IPS DF 6.9 (cell line): ENCODE results near the gene DIP2C.

Experiments used
- DNase-seq: peaks from one replicate; pipeline ENCODE4 v3.0.0-alpha.2; 2013; ENCODE audit warnings: low read depth, low spot score
- H3K27ac ChIP-seq: one replicate; pipeline ENCODE4 v1.5.1; 2013; ENCODE audit warnings: low read length, control low read depth
- H3K27me3 ChIP-seq: 2 replicates; pipeline ENCODE4 v1.6.1; 2013; ENCODE audit warnings: mild to moderate bottlenecking, low read length; ENCODE audit not compliant: control insufficient read depth, insufficient read depth
- H3K36me3 ChIP-seq: 2 replicates; pipeline ENCODE4 v1.6.1; 2013; ENCODE audit warnings: low read length; ENCODE audit not compliant: control insufficient read depth, insufficient read depth
- H3K4me1 ChIP-seq: 2 replicates; pipeline ENCODE4 v1.6.1; 2013; ENCODE audit warnings: low read length; ENCODE audit not compliant: control insufficient read depth, insufficient read depth
- H3K4me3 ChIP-seq: 2 replicates; pipeline ENCODE4 v1.5.1; 2013; ENCODE audit warnings: mild to moderate bottlenecking, low read length
- H3K9me3 ChIP-seq: 2 replicates; pipeline ENCODE4 v1.6.1; 2013; ENCODE audit warnings: low read length, inconsistent platforms; ENCODE audit not compliant: control insufficient read depth, insufficient read depth
- WGBS: extraction: QIAGEN DNeasy Blood & Tissue Kit; methylation state at CpG from one replicate; pipeline ENCODE4 v1.1.7; 2013; ENCODE audit warnings: mixed read lengths, missing lambda C conversion rate; ENCODE audit not compliant: insufficient read length, insufficient coverage; 5-methylcytosine and 5-hydroxymethylcytosine counted together

DIP2C gene

DNA sequence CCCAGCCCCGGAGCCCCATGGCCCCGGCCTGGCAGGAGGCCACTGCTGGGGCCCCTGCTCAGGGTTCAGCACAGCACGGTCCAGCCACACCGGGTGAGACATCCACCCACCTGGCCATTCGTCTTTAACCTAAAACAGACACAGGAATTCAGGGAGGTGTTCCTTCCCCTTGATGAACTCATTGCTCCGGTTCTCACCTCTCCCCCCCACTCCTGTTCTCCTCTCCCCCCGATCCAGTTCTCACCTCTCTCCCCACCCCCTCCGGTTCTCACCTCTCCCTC, 129.8 kb downstream of the DIP2C start:
- WGBS, result no CpG with 5 or more reads among the region's 8 CpGs
- Histone ChIP-seq H3K9me3 (no peaks in the 10 kb centered on the region), H3K36me3 (no peaks in the 10 kb centered on the region), H3K27ac (no peak overlapping the region), H3K4me1 (peaks cover 7% of the 10 kb centered on the region), H3K4me3 (no peak overlapping the region), H3K27me3 (no peaks in the 10 kb centered on the region)
- DNase-seq, result no peak

- H3K27ac ChIP-seq, result no peak overlapping the region
- H3K4me1 ChIP-seq, result peaks cover 7% of the 10 kb centered on the region
- H3K27me3 ChIP-seq, result no peaks in the 10 kb centered on the region
- no CpG with 5 or more reads among the region's 19 CpGs for WGBS
- H3K36me3 ChIP-seq, result no peaks in the 10 kb centered on the region
- DNase-seq, result no peak
- H3K9me3 ChIP-seq, result no peaks in the 10 kb centered on the region
- H3K4me3 ChIP-seq, result no peak overlapping the region
Measured at GRCh38 chr10:558891-559766, 130.3 kb downstream of the DIP2C start.

GRCh38 chr10:558364-558763, 131.1 kb downstream of the DIP2C start:
- Histone ChIP-seq H3K4me1 (peaks cover 7% of the 10 kb centered on the region), H3K36me3 (no peaks in the 10 kb centered on the region), H3K9me3 (no peaks in the 10 kb centered on the region), H3K27ac (no peak overlapping the region), H3K4me3 (no peak overlapping the region), H3K27me3 (no peaks in the 10 kb centered on the region)
- WGBS, result no CpG with 5 or more reads among the region's 17 CpGs
- no peak for DNase-seq

GRCh38 chr10:557792-558328, 131.6 kb downstream of the DIP2C start:
- no CpG with 5 or more reads among the region's 10 CpGs for WGBS
- no peak overlapping the region for H3K27ac ChIP-seq
- no peaks in the 10 kb centered on the region for H3K9me3 ChIP-seq
- H3K4me1 ChIP-seq, result peaks cover 7% of the 10 kb centered on the region
- no peak overlapping the region for H3K4me3 ChIP-seq
- H3K36me3 ChIP-seq, result no peaks in the 10 kb centered on the region
- H3K27me3 ChIP-seq, result no peaks in the 10 kb centered on the region
- DNase-seq, result no peak

DNA sequence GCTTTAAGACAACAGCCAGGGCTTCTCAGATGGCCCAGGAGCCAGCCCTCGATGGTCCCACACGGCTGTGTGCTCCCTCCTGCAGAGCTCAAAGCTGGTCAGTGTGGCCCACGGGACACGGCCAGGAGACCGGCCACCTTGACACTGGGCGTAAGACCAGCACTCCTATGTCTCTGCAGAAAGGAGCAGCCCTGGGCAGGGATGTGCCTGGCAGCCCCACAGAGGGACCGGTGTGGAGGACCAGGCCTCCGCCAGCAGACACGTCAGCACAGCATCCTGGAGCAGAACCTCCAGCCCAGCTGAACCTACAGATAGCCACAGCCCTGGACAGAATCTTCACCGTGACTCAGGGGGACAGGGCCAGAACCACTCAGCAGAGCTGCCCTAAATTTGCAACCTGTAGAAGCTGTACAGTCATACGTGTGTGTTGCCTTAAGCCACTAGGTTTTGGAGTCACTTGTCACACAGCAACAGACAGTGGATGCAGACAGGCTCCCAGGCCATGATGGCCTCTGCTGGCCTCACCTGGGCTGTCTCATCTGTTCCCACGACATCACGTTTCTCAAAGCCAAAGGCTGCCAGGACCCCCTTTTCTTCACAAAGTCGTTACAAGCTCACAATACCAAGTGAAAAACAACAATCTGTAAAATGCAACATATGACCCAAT, 132.4 kb downstream of the DIP2C start:
- no peak for DNase-seq
- no peaks in the 10 kb centered on the region for H3K36me3 ChIP-seq
- H3K4me3 ChIP-seq, result no peak overlapping the region
- peaks cover 7% of the 10 kb centered on the region for H3K4me1 ChIP-seq
- no peaks in the 10 kb centered on the region for H3K9me3 ChIP-seq
- no CpG with 5 or more reads among the region's 14 CpGs for WGBS
- H3K27me3 ChIP-seq, result no peaks in the 10 kb centered on the region
- no peak overlapping the region for H3K27ac ChIP-seq

GRCh38 chr10:555682-556350, 133.7 kb downstream of the DIP2C start:
- DNase-seq, result no peak
- no peak overlapping the region for H3K4me3 ChIP-seq
- no peaks in the 10 kb centered on the region for H3K36me3 ChIP-seq
- no peaks in the 10 kb centered on the region for H3K27me3 ChIP-seq
- no peaks in the 10 kb centered on the region for H3K9me3 ChIP-seq
- H3K27ac ChIP-seq, result no peak overlapping the region
- peaks cover 7% of the 10 kb centered on the region for H3K4me1 ChIP-seq
- WGBS, result no CpG with 5 or more reads among the region's 27 CpGs

GRCh38 chr10:555281-555680, 134.2 kb downstream of the DIP2C start:
- no peak overlapping the region for H3K4me3 ChIP-seq
- no CpG with 5 or more reads among the region's 12 CpGs for WGBS
- H3K27me3 ChIP-seq, result no peaks in the 10 kb centered on the region
- H3K36me3 ChIP-seq, result no peaks in the 10 kb centered on the region
- H3K27ac ChIP-seq, result no peak overlapping the region
- peaks cover 7% of the 10 kb centered on the region for H3K4me1 ChIP-seq
- DNase-seq, result no peak
- no peaks in the 10 kb centered on the region for H3K9me3 ChIP-seq

DNA sequence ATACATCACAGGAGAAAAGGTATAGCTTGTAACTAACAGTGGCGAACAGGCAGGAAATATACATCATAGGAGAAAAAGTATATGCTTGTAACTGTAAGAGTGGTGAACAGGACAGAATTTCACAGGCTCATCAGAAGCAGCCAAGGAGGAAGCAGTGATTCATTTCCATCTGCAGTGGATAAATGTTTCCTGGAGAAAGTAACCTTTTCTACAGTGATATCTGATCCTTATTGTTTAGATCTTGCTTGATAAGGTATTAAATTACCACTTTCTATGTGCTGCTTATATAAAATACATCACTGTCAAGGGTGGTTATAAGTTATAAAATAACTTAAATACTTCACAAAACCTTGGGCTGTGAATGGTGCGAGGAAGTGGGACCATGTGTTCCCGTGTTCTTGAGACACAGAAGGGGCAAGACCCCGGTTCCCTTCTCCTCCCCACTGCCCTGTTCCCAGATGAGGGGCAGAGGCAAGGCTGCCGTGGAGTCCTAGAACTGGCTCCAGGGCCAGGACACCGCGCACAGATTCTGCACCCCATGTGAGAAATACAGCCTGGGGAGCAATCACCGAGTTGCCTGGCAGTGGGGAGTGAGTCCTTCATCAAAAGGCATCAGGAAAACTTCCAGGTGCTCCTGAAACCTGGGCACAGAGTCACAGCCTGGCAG, 135.2 kb downstream of the DIP2C start:
- peaks cover 6% of the 10 kb centered on the region for H3K4me1 ChIP-seq
- no peaks in the 10 kb centered on the region for H3K9me3 ChIP-seq
- no peaks in the 10 kb centered on the region for H3K27me3 ChIP-seq
- H3K27ac ChIP-seq, result no peak overlapping the region
- DNase-seq, result no peak
- WGBS, result no CpG with 5 or more reads among the region's 8 CpGs
- H3K36me3 ChIP-seq, result no peaks in the 10 kb centered on the region
- no peak overlapping the region for H3K4me3 ChIP-seq

- no peak for DNase-seq
- no peak overlapping the region for H3K4me3 ChIP-seq
- no peaks in the 10 kb centered on the region for H3K27me3 ChIP-seq
- no peaks in the 10 kb centered on the region for H3K36me3 ChIP-seq
- WGBS, result no CpG with 5 or more reads among the region's 5 CpGs
- H3K4me1 ChIP-seq, result peaks cover 5% of the 10 kb centered on the region
- H3K9me3 ChIP-seq, result no peaks in the 10 kb centered on the region
- H3K27ac ChIP-seq, result no peak overlapping the region
Measured at GRCh38 chr10:553233-553632, 136.2 kb downstream of the DIP2C start.

DNA sequence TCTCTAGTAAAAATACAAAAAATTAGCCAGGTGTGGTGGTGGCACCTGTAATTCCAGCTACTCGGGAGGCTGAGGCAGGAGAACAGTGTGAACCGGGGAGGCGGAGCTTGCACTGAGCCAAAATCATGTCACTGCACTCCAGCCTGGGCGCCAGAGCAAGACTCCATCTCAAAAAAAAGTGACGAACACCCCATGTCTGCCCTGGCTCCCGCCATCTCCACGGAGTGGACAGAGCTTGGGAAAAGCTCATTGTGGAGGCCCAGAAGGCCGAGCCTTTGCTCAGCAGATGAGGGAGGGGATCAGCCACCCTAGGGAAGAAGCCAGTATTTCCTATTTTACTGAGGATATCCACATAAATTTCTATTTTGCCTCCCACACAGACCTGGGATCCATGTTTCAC, 136.8 kb downstream of the DIP2C start:
- H3K36me3 ChIP-seq, result no peaks in the 10 kb centered on the region
- H3K4me3 ChIP-seq, result no peak overlapping the region
- WGBS, result no CpG with 5 or more reads among the region's 8 CpGs
- no peak overlapping the region for H3K27ac ChIP-seq
- no peaks in the 10 kb centered on the region for H3K27me3 ChIP-seq
- no peaks in the 10 kb centered on the region for H3K9me3 ChIP-seq
- DNase-seq, result no peak
- H3K4me1 ChIP-seq, result peaks cover 3% of the 10 kb centered on the region; the same call in 1 of the 2 replicates
